Panc1 (cell line): ENCODE measurements around the gene KIAA1671. TPM values are rescaled to one million over a fixed set of nuclear protein-coding genes. Genes with fewer than 3 reads are reported as not detected.

Source experiments
- ATAC-seq: fragments of 200-7000 bp; cut with Tn5 transposase; 2 replicates; pipeline ENCODE4 v1.9.1; 2020; ENCODE audit warnings: mild to moderate bottlenecking, moderate library complexity
- BruUV-seq: library from RNA; stranded (reverse); fragments of 400-500 nt; replicated peaks from 2 replicates; lab custom pipeline; 2021; lab: Mats Ljungman, UMichigan
- CTCF ChIA-PET: fragments of 300-600 bp; sonication (Branson Sonifier 250); formaldehyde crosslinking; loops from one replicate; lab custom pipeline; 2022; ENCODE audit warnings: antibody characterized with exemption; lab: Charles Lee
- POLR2A ChIA-PET: fragments of 300-600 bp; sonication (Branson Sonifier 250); formaldehyde crosslinking; loops from one replicate; lab custom pipeline; 2022; ENCODE audit warnings: antibody characterized with exemption; lab: Charles Lee
- DNase-seq: peaks from one replicate; pipeline ENCODE4 v3.0.0-alpha.2; 2010; ENCODE audit warnings: low read depth, low spot score
- H3K27ac ChIP-seq: 2 replicates; pipeline ENCODE4 v1.5.1; 2011; ENCODE audit warnings: mild to moderate bottlenecking, low read length, inconsistent platforms
- H3K27me3 ChIP-seq: fragments of 200-500 bp; sonication (Bioruptor generic); 2 replicates; pipeline ENCODE4 v1.6.0; 2014; ENCODE audit warnings: low read length, inconsistent platforms; ENCODE audit not compliant: control insufficient read depth, insufficient read depth
- H3K36me3 ChIP-seq: fragments of 200-500 bp; sonication (Bioruptor generic); 2 replicates; pipeline ENCODE4 v1.5.1; 2014; ENCODE audit warnings: inconsistent platforms, mild to moderate bottlenecking, low read length, moderate library complexity; ENCODE audit not compliant: control insufficient read depth, insufficient read depth
- H3K4me1 ChIP-seq: 2 replicates; pipeline ENCODE4 v1.5.1; 2011; ENCODE audit warnings: inconsistent platforms, mild to moderate bottlenecking, low read length, moderate library complexity; ENCODE audit not compliant: control insufficient read depth, insufficient read depth
- H3K4me3 ChIP-seq, 2 experiments: 2 replicates each; pipeline ENCODE4 v1.5.1; 2011 to 2012; ENCODE audit warnings: low read depth in 2 of 2, low read length in 2 of 2, mild to moderate bottlenecking in 2 of 2, inconsistent platforms in 1 of 2, moderate library complexity in 1 of 2
- H3K9me3 ChIP-seq: fragments of 200-500 bp; sonication (Bioruptor generic); 2 replicates; pipeline ENCODE4 v1.5.1; 2014; ENCODE audit warnings: low read depth, mild to moderate bottlenecking, inconsistent platforms, low read length, moderate library complexity; ENCODE audit not compliant: control insufficient read depth, insufficient read depth
- POLR2AphosphoS5 ChIP-seq: IDR thresholded peaks from 2 replicates; pipeline ENCODE4 v1.6.1; 2012; ENCODE audit warnings: mild to moderate bottlenecking, low read depth, low read length, moderate library complexity
- SIN3A ChIP-seq: IDR thresholded peaks from 2 replicates; pipeline ENCODE4 v1.6.1; 2012; ENCODE audit warnings: low read depth, mild to moderate bottlenecking, low read length, moderate library complexity, borderline replicate concordance; ENCODE audit not compliant: insufficient read depth
- TCF7L2 ChIP-seq: IDR thresholded peaks from 2 replicates; pipeline ENCODE4 v1.6.1; 2011; ENCODE audit warnings: mild to moderate bottlenecking, low read depth, low read length, inconsistent platforms
- in situ Hi-C: cut with HindIII; loops from 2 replicates; pipeline ENCODE4 v1.10.0; 2016; ENCODE audit warnings: low sequenced_read_pairs, low pct_unique_long_range_greater_than_20kb
- intact Hi-C: fragments of 100-400 bp; cut with micrococcal nuclease; formaldehyde crosslinking; loops from one replicate; pipeline ENCODE4 v1.10.0; 2022; ENCODE audit not compliant: unreplicated experiment
- total RNA-seq: library from RNA; stranded (reverse); gene quantifications from one replicate; pipeline ENCODE4 v1.2.1, GENCODE V29; 2021; ENCODE audit not compliant: unreplicated experiment
- TF ChIP-seq, protein P1 (sequence below): fragments of 450-650 bp; IDR thresholded peaks from 2 replicates; pipeline ENCODE4 v1.5.1; 2017; ENCODE audit warnings: mild to moderate bottlenecking
- TF ChIP-seq, protein P2 (sequence below), 2 experiments: IDR thresholded peaks; 2 replicates each; pipeline ENCODE4 v1.6.1; 2011 to 2012; ENCODE audit warnings: low read depth in 2 of 2, control low read depth in 1 of 2, low read length in 1 of 2, mild to moderate bottlenecking in 1 of 2, moderate library complexity in 1 of 2; ENCODE audit not compliant: insufficient read depth in 1 of 2

Gene KIAA1671
- total RNA-seq, 1 experiment from 2014 or later: 48.1 TPM

DNA sequence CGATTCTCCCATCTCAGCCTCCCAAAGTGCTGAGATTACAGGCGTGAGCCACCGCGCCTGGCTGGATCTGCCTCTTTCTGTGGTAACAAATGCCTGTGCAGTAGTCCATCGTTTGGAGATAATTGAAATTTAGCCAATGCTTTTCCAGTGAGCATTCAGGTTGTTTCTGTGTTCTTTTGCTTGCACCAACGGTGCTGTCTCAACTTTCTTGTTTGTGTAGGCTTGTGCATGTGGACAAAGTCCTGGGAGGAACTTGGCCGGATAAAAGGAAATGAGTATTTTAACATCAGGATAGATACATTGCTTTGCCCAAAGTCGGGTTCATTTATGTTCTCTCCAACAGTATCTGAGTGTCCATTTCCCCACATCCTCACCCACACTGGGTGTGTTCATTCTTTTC is 85.7 kb downstream of the KIAA1671 start:
- no TSS peak for BruUV-seq
- H3K4me1 ChIP-seq: no peaks in the 10 kb centered on the region
- CTCF ChIA-PET: no interaction called here
- no peaks in the 10 kb centered on the region for H3K27me3 ChIP-seq
- H3K4me3 ChIP-seq: no peak overlapping the region
- H3K9me3 ChIP-seq: no peaks in the 10 kb centered on the region
- intact Hi-C loops (no loop called here), in situ Hi-C loops (no loop called here)
- no peak overlapping the region for H3K27ac ChIP-seq
- DNase-seq (no peak), ATAC-seq (no peak)
- no peak for TF ChIP-seq SIN3A
- TF ChIP-seq, protein P1, sequence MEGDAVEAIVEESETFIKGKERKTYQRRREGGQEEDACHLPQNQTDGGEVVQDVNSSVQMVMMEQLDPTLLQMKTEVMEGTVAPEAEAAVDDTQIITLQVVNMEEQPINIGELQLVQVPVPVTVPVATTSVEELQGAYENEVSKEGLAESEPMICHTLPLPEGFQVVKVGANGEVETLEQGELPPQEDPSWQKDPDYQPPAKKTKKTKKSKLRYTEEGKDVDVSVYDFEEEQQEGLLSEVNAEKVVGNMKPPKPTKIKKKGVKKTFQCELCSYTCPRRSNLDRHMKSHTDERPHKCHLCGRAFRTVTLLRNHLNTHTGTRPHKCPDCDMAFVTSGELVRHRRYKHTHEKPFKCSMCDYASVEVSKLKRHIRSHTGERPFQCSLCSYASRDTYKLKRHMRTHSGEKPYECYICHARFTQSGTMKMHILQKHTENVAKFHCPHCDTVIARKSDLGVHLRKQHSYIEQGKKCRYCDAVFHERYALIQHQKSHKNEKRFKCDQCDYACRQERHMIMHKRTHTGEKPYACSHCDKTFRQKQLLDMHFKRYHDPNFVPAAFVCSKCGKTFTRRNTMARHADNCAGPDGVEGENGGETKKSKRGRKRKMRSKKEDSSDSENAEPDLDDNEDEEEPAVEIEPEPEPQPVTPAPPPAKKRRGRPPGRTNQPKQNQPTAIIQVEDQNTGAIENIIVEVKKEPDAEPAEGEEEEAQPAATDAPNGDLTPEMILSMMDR: no peak
- TF ChIP-seq, protein P2, sequence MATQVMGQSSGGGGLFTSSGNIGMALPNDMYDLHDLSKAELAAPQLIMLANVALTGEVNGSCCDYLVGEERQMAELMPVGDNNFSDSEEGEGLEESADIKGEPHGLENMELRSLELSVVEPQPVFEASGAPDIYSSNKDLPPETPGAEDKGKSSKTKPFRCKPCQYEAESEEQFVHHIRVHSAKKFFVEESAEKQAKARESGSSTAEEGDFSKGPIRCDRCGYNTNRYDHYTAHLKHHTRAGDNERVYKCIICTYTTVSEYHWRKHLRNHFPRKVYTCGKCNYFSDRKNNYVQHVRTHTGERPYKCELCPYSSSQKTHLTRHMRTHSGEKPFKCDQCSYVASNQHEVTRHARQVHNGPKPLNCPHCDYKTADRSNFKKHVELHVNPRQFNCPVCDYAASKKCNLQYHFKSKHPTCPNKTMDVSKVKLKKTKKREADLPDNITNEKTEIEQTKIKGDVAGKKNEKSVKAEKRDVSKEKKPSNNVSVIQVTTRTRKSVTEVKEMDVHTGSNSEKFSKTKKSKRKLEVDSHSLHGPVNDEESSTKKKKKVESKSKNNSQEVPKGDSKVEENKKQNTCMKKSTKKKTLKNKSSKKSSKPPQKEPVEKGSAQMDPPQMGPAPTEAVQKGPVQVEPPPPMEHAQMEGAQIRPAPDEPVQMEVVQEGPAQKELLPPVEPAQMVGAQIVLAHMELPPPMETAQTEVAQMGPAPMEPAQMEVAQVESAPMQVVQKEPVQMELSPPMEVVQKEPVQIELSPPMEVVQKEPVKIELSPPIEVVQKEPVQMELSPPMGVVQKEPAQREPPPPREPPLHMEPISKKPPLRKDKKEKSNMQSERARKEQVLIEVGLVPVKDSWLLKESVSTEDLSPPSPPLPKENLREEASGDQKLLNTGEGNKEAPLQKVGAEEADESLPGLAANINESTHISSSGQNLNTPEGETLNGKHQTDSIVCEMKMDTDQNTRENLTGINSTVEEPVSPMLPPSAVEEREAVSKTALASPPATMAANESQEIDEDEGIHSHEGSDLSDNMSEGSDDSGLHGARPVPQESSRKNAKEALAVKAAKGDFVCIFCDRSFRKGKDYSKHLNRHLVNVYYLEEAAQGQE (IDR thresholded peaks at IDR 0.05; ENCODE audit: insufficient read depth in 1 of 2, low read depth in 2 of 2, low read length in 1 of 2): no peak
- no peak for TF ChIP-seq TCF7L2
- POLR2A ChIA-PET: no interaction called here
- H3K36me3 ChIP-seq: no peaks in the 10 kb centered on the region; the same call in 1 of the 2 replicates

DNA sequence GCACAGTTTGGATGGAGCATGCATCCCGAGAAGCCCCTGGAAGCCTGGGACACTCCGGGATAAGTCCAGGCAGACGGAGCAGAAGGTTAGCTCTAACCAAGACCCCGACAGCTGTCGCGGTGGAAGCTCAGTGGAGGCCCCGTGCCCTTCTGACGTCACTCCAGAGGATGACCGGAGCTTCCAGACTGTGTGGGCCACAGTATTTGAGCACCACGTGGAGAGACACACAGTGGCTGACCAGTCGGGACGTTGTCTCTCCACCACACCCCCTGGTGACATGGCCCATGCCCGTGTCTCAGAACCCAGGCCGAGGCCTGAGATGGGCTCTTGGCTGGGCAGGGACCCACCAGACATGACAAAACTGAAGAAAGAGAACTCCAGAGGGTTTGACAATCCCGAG is 86.3 kb downstream of the KIAA1671 start:
- CTCF ChIA-PET: no interaction called here
- no peaks in the 10 kb centered on the region; the same call in 1 of the 2 replicates for H3K36me3 ChIP-seq
- POLR2A ChIA-PET: no interaction called here

More for the DNA sequence above, 86.3 kb downstream of the KIAA1671 start:
- Histone ChIP-seq H3K27me3 (no peaks in the 10 kb centered on the region), H3K4me1 (no peaks in the 10 kb centered on the region), H3K9me3 (no peaks in the 10 kb centered on the region), H3K4me3 (no peak overlapping the region), H3K27ac (no peak overlapping the region)
- BruUV-seq: no TSS peak
- intact Hi-C loops: no loop called here
- TF ChIP-seq, protein P2 (IDR thresholded peaks at IDR 0.05; ENCODE audit: insufficient read depth in 1 of 2, low read depth in 2 of 2, low read length in 1 of 2): no peak
- TF ChIP-seq POLR2AphosphoS5: no peak
- no peak for TF ChIP-seq TCF7L2
- TF ChIP-seq SIN3A: no peak
- TF ChIP-seq, protein P1: no peak
- DNase-seq (no peak), ATAC-seq (no peak)
- in situ Hi-C loops: no loop called here
